Measurements from ENCODE around the gene SLC6A3. TPM values are rescaled to one million over a fixed set of nuclear protein-coding genes. Genes with fewer than 3 reads are reported as not detected.
A peak's percentile ranks its signal among the peaks of the same experiment; 100 is the strongest.

The SLC6A3 gene
- total and polyA plus RNA-seq, 10 donors: 0.02 to 0.27 (median 0.07) TPM; not detected in 4

DNA sequence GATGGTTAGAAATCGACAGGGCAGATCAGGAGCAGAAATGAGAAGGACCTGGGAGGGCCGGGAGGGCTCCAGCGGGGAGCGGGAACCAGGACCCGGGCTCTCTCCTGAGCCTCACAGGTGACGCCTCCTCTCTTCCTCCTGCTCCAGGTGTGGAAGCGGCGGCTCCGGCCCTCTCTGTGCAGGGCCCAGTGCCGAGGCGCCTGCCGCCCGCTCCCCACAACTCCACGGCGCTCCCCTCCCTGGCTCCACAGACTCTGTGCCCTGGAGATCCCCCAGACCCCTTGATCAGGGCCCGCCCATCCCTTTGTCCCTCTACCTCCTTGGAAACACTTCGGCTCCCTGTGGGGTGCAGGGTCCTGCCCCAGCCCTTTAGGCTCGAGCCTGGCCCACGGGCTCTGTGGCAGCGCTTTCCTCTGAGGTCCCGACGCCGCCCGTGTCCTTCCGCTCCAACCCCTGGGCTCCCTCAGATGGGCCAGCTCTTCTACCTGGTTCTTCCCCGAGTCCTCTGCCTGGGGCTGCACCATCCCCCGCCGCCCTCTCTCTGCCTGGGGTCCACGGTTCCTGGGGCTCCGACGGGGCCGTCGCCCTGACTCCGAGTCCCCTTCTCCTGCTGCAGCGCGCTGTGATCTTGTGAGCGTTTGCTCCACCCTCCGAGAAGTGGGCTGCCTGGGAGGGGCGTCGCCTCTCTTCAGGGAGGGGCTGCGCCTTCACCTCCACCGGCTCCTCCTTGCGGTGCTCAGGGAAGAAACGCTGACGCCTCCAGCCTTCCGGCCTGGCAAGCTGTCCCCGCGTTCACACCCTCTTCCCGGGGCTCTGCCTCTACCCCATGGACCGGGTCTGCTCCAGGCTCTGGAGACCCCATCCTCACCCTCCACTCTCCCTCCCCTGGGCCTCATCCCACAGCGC is 22.4 kb upstream of the SLC6A3 start:
- no peak overlapping the region for H3K27ac ChIP-seq
- peaks cover 3 to 100% (median 91%) of the 10 kb centered on the region in 6 donors for H3K36me3 ChIP-seq
- no peaks in the 10 kb centered on the region for H3K27me3 ChIP-seq (replicated peaks in 1 of 7)
- 93 to 96% (median 95%) methylated on average over 44 to 51 of the region's 51 CpGs for WGBS, 5 donors
- TF ChIP-seq POLR2AphosphoS5 (IDR thresholded peaks at IDR 0.05) (peak in 2 of 3 donors; percentile 30 to 71), POLR2A (IDR thresholded peaks at IDR 0.05) (no peak)
- TF ChIP-seq, protein P1, sequence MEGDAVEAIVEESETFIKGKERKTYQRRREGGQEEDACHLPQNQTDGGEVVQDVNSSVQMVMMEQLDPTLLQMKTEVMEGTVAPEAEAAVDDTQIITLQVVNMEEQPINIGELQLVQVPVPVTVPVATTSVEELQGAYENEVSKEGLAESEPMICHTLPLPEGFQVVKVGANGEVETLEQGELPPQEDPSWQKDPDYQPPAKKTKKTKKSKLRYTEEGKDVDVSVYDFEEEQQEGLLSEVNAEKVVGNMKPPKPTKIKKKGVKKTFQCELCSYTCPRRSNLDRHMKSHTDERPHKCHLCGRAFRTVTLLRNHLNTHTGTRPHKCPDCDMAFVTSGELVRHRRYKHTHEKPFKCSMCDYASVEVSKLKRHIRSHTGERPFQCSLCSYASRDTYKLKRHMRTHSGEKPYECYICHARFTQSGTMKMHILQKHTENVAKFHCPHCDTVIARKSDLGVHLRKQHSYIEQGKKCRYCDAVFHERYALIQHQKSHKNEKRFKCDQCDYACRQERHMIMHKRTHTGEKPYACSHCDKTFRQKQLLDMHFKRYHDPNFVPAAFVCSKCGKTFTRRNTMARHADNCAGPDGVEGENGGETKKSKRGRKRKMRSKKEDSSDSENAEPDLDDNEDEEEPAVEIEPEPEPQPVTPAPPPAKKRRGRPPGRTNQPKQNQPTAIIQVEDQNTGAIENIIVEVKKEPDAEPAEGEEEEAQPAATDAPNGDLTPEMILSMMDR (IDR thresholded peaks at IDR 0.05 in 8 of 11, conservative IDR thresholded peaks at IDR 0.05 in 3 of 11): no peak
- intact Hi-C loops (cut with DNase I; ENCODE audit: low total_unique reads): no loop called here
- peak; percentile 74 for DNase-seq
- no peaks in the 10 kb centered on the region for H3K4me1 ChIP-seq
- no peak overlapping the region for H3K4me3 ChIP-seq
- H3K9me3 ChIP-seq: no peaks in the 10 kb centered on the region

DNA sequence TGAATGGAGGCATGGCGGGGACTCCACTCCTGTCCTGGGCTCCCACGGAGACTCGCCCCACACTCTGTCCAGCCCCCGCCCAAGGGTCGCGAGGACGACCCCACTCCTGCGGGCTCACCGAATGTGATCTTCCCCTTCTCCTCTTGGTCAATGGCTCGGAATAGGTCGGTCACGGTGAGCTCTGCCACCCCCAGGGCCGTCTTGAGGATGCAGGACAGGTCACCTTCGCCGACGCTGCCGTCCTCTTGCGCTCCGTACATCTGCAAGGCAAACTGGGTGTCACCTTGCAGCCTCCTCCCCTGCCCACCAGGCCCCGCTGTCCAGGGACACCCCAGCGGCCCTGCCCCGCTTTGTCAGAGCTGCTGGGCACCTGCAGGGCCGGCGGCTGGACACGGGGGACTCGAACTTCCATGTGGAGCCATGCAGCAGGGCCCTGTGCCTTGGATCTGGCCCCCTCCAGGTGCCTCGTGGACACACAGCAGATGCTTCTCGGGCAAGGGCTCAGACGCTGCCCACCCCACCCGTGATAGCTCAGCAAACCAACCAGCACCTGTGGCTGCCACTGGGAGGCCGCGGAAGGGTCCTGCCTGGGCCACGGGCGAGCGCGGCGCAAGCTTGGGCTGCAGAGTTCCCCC is 21.5 kb upstream of the SLC6A3 start:
- Histone ChIP-seq H3K4me3 (no peak overlapping the region), H3K4me1 (no peaks in the 10 kb centered on the region), H3K9me3 (no peaks in the 10 kb centered on the region), H3K27me3 (replicated peaks in 1 of 7) (no peaks in the 10 kb centered on the region), H3K27ac (no peak overlapping the region), H3K36me3 (peaks cover 3 to 100% (median 92%) of the 10 kb centered on the region in 6 donors)
- DNase-seq: peak; percentile 78
- WGBS, 5 donors: 94 to 97% (median 96%) methylated on average over 13 to 37 of the region's 37 CpGs
- TF ChIP-seq, protein P1 (IDR thresholded peaks at IDR 0.05 in 8 of 11, conservative IDR thresholded peaks at IDR 0.05 in 3 of 11): no peak
- peak in 2 of 3 donors; percentile 19 to 43 for TF ChIP-seq POLR2AphosphoS5 (IDR thresholded peaks at IDR 0.05)
- TF ChIP-seq POLR2A (IDR thresholded peaks at IDR 0.05): no peak
- intact Hi-C loops (cut with DNase I; ENCODE audit: low total_unique reads): no loop called here

DNA sequence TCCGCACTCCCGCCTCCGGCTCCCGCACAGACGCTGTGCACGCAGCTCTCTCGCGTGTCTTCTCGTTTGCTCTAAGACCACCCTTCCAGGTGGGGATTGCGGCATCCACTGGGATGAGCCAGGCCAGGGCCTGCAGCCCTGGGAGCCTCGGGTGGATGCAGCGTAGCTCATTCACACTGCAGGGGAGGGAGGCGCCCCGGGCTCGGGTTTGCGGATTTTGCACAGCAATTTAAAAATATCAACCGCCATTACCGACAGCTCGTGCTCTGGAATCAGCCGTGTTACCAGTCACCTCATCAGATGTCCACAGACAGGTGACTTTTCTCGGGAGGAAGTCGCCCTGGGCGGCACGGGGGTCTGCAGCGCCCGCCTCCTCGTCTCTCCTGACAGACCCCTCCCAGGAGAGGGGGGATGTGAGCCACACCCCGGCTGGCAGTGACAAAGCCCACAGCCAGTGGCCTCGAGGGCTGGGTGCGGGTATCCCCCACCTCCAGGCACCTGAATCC is 20.8 kb upstream of the SLC6A3 start:
- TF ChIP-seq POLR2A (IDR thresholded peaks at IDR 0.05) (no peak), POLR2AphosphoS5 (IDR thresholded peaks at IDR 0.05) (peak in 1 of 3 donors; percentile 71)
- TF ChIP-seq, protein P1 (IDR thresholded peaks at IDR 0.05 in 8 of 11, conservative IDR thresholded peaks at IDR 0.05 in 3 of 11): no peak
- no peak overlapping the region for H3K4me3 ChIP-seq
- no peaks in the 10 kb centered on the region for H3K27me3 ChIP-seq (replicated peaks in 1 of 7)
- no peak for DNase-seq
- H3K27ac ChIP-seq: no peak overlapping the region
- 96 to 98% (median 97%) methylated on average over 19 to 30 of the region's 30 CpGs for WGBS, 5 donors
- peaks cover 3 to 100% (median 93%) of the 10 kb centered on the region in 6 donors for H3K36me3 ChIP-seq
- H3K4me1 ChIP-seq: no peaks in the 10 kb centered on the region
- intact Hi-C loops (cut with DNase I; ENCODE audit: low total_unique reads): no loop called here
- H3K9me3 ChIP-seq: no peaks in the 10 kb centered on the region

DNA sequence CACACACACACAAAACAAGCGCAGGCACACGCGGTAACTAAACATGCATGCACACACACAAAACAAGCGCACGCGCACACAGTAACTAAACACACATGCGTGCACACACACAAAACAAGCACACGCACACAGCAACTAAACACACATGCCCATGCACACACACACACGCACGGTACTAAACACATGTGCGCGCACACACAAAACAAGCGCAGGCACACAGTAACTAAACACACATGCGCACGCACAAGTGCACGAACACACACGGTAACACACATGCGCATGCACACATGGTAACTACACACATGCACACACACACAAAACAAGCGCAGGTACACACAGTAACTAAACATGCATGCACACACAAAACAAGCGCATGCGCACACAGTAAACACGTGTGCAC is 19.9 kb upstream of the SLC6A3 start:
- Histone ChIP-seq H3K36me3 (peaks cover 3 to 100% (median 91%) of the 10 kb centered on the region in 6 donors), H3K27me3 (replicated peaks in 1 of 7) (no peaks in the 10 kb centered on the region), H3K27ac (no peak overlapping the region), H3K4me3 (no peak overlapping the region), H3K9me3 (no peaks in the 10 kb centered on the region), H3K4me1 (no peaks in the 10 kb centered on the region)
- no peak for DNase-seq
- intact Hi-C loops (cut with DNase I; ENCODE audit: low total_unique reads): no loop called here
- WGBS, 5 donors: 97 to 99% (median 98%) methylated on average over 22 of the region's 22 CpGs
- TF ChIP-seq, protein P1 (IDR thresholded peaks at IDR 0.05 in 8 of 11, conservative IDR thresholded peaks at IDR 0.05 in 3 of 11): no peak
- no peak for TF ChIP-seq POLR2AphosphoS5 (IDR thresholded peaks at IDR 0.05)
- TF ChIP-seq POLR2A (IDR thresholded peaks at IDR 0.05): no peak

Data from spleen (tissue), 11 donors.